Natural killer cell (primary cell): ENCODE measurements around the gene LRRTM3. TPM values are rescaled to one million over a fixed set of nuclear protein-coding genes. Genes with fewer than 3 reads are reported as not detected.

Source experiments
- ATAC-seq, 3 donors: fragments of 150-1000 bp in 2 of 3; fragments of 200-7000 bp in 1 of 3; cut with Tn5 transposase; 1 replicate in 1 of 3; 2 replicates in 2 of 3; pipeline ENCODE4 v1.10.0; 2021; ENCODE audit warnings: mild to moderate bottlenecking in 2 of 3, moderate library complexity in 2 of 3
- DNase-seq, 2 donors: peaks; one replicate each; pipeline versions ENCODE4 v3.0.0 to v3.0.0-alpha.2; 2013 to 2021; ENCODE audit warnings: mixed read lengths in 1 of 2
- H3K27ac ChIP-seq: one replicate; pipeline ENCODE4 v1.5.1; 2013; ENCODE audit warnings: mild to moderate bottlenecking, low read length
- H3K27me3 ChIP-seq: one replicate; pipeline ENCODE4 v1.6.1; 2013; ENCODE audit warnings: low read length; ENCODE audit not compliant: control insufficient read depth, insufficient read depth
- H3K36me3 ChIP-seq: one replicate; pipeline ENCODE4 v1.6.1; 2013; ENCODE audit warnings: low read length; ENCODE audit not compliant: control insufficient read depth, insufficient read depth
- H3K4me1 ChIP-seq: one replicate; pipeline ENCODE4 v1.6.1; 2013; ENCODE audit warnings: low read length; ENCODE audit not compliant: control insufficient read depth, insufficient read depth
- H3K4me3 ChIP-seq: one replicate; pipeline ENCODE4 v1.5.1; 2013; ENCODE audit warnings: low read length
- H3K9me3 ChIP-seq: one replicate; pipeline ENCODE4 v1.6.1; 2013; ENCODE audit warnings: low read length; ENCODE audit not compliant: control insufficient read depth, insufficient read depth
- H3K27ac Mint-ChIP-seq, 2 donors: one replicate each; pipeline ENCODE4 v1.8.0; 2022; ENCODE audit warnings: mild to moderate bottlenecking in 2 of 2, mixed read lengths in 2 of 2, moderate library complexity in 1 of 2
- H3K27me3 Mint-ChIP-seq, 2 donors: one replicate each; pipeline ENCODE4 v1.8.0; 2022; ENCODE audit warnings: low read depth in 2 of 2, mixed read lengths in 2 of 2
- H3K36me3 Mint-ChIP-seq: one replicate; pipeline ENCODE4 v1.8.0; 2022; ENCODE audit warnings: mixed read lengths
- H3K4me1 Mint-ChIP-seq, 2 donors: one replicate each; pipeline ENCODE4 v1.8.0; 2022; ENCODE audit warnings: mixed read lengths in 2 of 2
- H3K4me3 Mint-ChIP-seq: one replicate; pipeline ENCODE4 v1.8.0; 2022; ENCODE audit warnings: mild to moderate bottlenecking, moderate library complexity, mixed read lengths
- H3K9me3 Mint-ChIP-seq, 2 donors: one replicate each; pipeline ENCODE4 v1.8.0; 2022; ENCODE audit warnings: mixed read lengths in 2 of 2
- CTCF ChIP-seq: fragments of 200-600 bp; IDR thresholded peaks from one replicate; pipeline ENCODE4 v1.8.0; 2022; ENCODE audit warnings: antibody characterized with exemption
- WGBS: methylation state at CpG from one replicate; pipeline ENCODE4 v1.1.7; 2013; ENCODE audit warnings: missing lambda C conversion rate; ENCODE audit not compliant: insufficient coverage; 5-methylcytosine and 5-hydroxymethylcytosine counted together
- intact Hi-C: fragments of 100-400 bp; cut with micrococcal nuclease; formaldehyde crosslinking; loops from one replicate; pipeline ENCODE4 v1.14.2; 2022
- total RNA-seq, 4 donors: library from RNA; stranded (reverse); fragments of 120-200 nt in 1 of 4; gene quantifications; one replicate each; pipeline versions ENCODE4 v1.2.3 to v1.2.4, GENCODE V29; 2013 to 2022

LRRTM3 gene
- total RNA-seq, 3 donors from 2014 or later (not counting 1 experiment from before 2014, with no cell fraction given) = not detected

- Mint-ChIP-seq H3K4me3 (no peak overlapping the region), H3K4me1 (no peaks in the 10 kb centered on the region), H3K27ac (no peak overlapping the region), H3K27me3 (no peaks in the 10 kb centered on the region), H3K36me3 (no peaks in the 10 kb centered on the region), H3K9me3 (no peaks in the 10 kb centered on the region)
- intact Hi-C loops = no loop called here
- H3K4me3 ChIP-seq = no peak overlapping the region
- 91% methylated on average over 1 of the region's 1 CpG for WGBS
- DNase-seq = no peak
- H3K36me3 ChIP-seq = no peaks in the 10 kb centered on the region
- no peak for ATAC-seq
- H3K9me3 ChIP-seq = no peaks in the 10 kb centered on the region
- no peak for TF ChIP-seq CTCF
- H3K27me3 ChIP-seq = no peaks in the 10 kb centered on the region
- H3K4me1 ChIP-seq = no peaks in the 10 kb centered on the region
- H3K27ac ChIP-seq = no peak overlapping the region
These were observed 186.9 kb downstream of the LRRTM3 start for GRCh38 chr10:67112765-67113164.

- no peak overlapping the region for H3K4me3 ChIP-seq
- DNase-seq (no peak), ATAC-seq (no peak)
- no peak for TF ChIP-seq CTCF
- intact Hi-C loops = no loop called here
- Mint-ChIP-seq H3K4me1 (no peaks in the 10 kb centered on the region), H3K27ac (no peak overlapping the region), H3K36me3 (no peaks in the 10 kb centered on the region), H3K9me3 (no peaks in the 10 kb centered on the region), H3K4me3 (no peak overlapping the region), H3K27me3 (no peaks in the 10 kb centered on the region)
- no peaks in the 10 kb centered on the region for H3K9me3 ChIP-seq
- no peak overlapping the region for H3K27ac ChIP-seq
- H3K4me1 ChIP-seq = no peaks in the 10 kb centered on the region
- WGBS = 89% methylated on average over 2 of the region's 2 CpGs
- H3K27me3 ChIP-seq = no peaks in the 10 kb centered on the region
- no peaks in the 10 kb centered on the region for H3K36me3 ChIP-seq
These were observed 189.1 kb downstream of the LRRTM3 start for GRCh38 chr10:67114945-67115344.

GRCh38 chr10:67115972-67116371, 190.1 kb downstream of the LRRTM3 start:
- DNase-seq (no peak), ATAC-seq (no peak)
- H3K9me3 Mint-ChIP-seq = no peaks in the 10 kb centered on the region
- H3K4me1 Mint-ChIP-seq = no peaks in the 10 kb centered on the region
- H3K27ac ChIP-seq = no peak overlapping the region
- H3K36me3 ChIP-seq = no peaks in the 10 kb centered on the region
- no peaks in the 10 kb centered on the region for H3K4me1 ChIP-seq
- no peak for TF ChIP-seq CTCF
- no peaks in the 10 kb centered on the region for H3K9me3 ChIP-seq
- H3K27me3 Mint-ChIP-seq = no peaks in the 10 kb centered on the region
- H3K36me3 Mint-ChIP-seq = no peaks in the 10 kb centered on the region
- H3K27ac Mint-ChIP-seq = no peak overlapping the region
- H3K27me3 ChIP-seq = no peaks in the 10 kb centered on the region
- WGBS = no CpG with 5 or more reads among the region's 1 CpG
- no peak overlapping the region for H3K4me3 ChIP-seq
- H3K4me3 Mint-ChIP-seq = no peak overlapping the region
- intact Hi-C loops = no loop called here

- no peaks in the 10 kb centered on the region for H3K27me3 ChIP-seq
- no peaks in the 10 kb centered on the region for H3K36me3 ChIP-seq
- no CpG with 5 or more reads among the region's 1 CpG for WGBS
- ATAC-seq (no peak), DNase-seq (no peak)
- Mint-ChIP-seq H3K4me3 (no peak overlapping the region), H3K27me3 (no peaks in the 10 kb centered on the region), H3K9me3 (no peaks in the 10 kb centered on the region), H3K36me3 (no peaks in the 10 kb centered on the region), H3K27ac (no peak overlapping the region), H3K4me1 (no peaks in the 10 kb centered on the region)
- TF ChIP-seq CTCF = no peak
- no peak overlapping the region for H3K4me3 ChIP-seq
- no peaks in the 10 kb centered on the region for H3K4me1 ChIP-seq
- H3K27ac ChIP-seq = no peak overlapping the region
- H3K9me3 ChIP-seq = no peaks in the 10 kb centered on the region
- intact Hi-C loops = no loop called here
These were observed 193.8 kb downstream of the LRRTM3 start for GRCh38 chr10:67119651-67120050.
